K562 (cell line): ENCODE data around the gene MLST8. TPM values are rescaled to one million over a fixed set of nuclear protein-coding genes. Genes with fewer than 3 reads are reported as not detected.

Experiments
- ATAC-seq: fragments of 200-7000 bp; cut with Tn5 transposase; 3 replicates; pipeline ENCODE4 v1.9.1; 2020; ENCODE audit warnings: moderate library complexity
- BruUV-seq: library from RNA; stranded (reverse); fragments of 400-500 nt; replicated peaks from 2 replicates; lab custom pipeline; 2021; lab: Mats Ljungman, UMichigan
- CTCF ChIA-PET: fragments of 300-600 bp; formaldehyde crosslinking; extraction: SDS; loops from one replicate; lab custom pipeline; 2021; ENCODE audit warnings: low intra/inter-chr PET ratio; lab: Yijun Ruan, JAX
- POLR2A ChIA-PET: fragments of 300-600, 350-650 bp; sonication (Branson Sonifier 250); formaldehyde crosslinking; extraction: SDS; loops from one replicate; lab custom pipeline; 2021; ENCODE audit warnings: antibody characterized with exemption, inconsistent platforms; lab: Yijun Ruan, JAX
- DNase-seq, 4 experiments: peaks; one replicate each; pipeline versions ENCODE4 v3.0.0 to v3.0.0-alpha.2; 2011 to 2018; ENCODE audit warnings: low spot score in 3 of 4, mixed read lengths in 3 of 4; ENCODE audit errors: extremely low read depth in 1 of 4
- FAIRE-seq: peaks from 2 replicates; lab custom pipeline; 2011; peaks lifted over from hg19 to GRCh38; lab: Jason Lieb, UNC
- H2AFZ ChIP-seq: 2 replicates; pipeline ENCODE4 v1.6.0; 2011; ENCODE audit warnings: low read depth, low read length, control low read depth, inconsistent platforms
- H3K27ac ChIP-seq: fragments of 200-600 bp; 3 replicates; pipeline ENCODE4 v1.8.0; 2011; ENCODE audit warnings: low read depth, mild to moderate bottlenecking, control low read depth, inconsistent platforms, low read length, moderate library complexity, mixed read lengths; ENCODE audit errors: extremely low read depth
- H3K27me3 ChIP-seq, 2 experiments: fragments of 300-600 bp in 1 of 2; 2 replicates in 1 of 2; 3 replicates in 1 of 2; pipeline versions ENCODE4 v1.6.0 to v1.8.0; 2011; ENCODE audit warnings: inconsistent platforms in 2 of 2, low read length in 2 of 2, mild to moderate bottlenecking in 1 of 2, mixed read lengths in 1 of 2, moderate library complexity in 1 of 2; ENCODE audit not compliant: control insufficient read depth in 2 of 2, insufficient read depth in 2 of 2
- H3K36me3 ChIP-seq: fragments of 300-600 bp; 3 replicates; pipeline ENCODE4 v1.8.0; 2011; ENCODE audit warnings: mild to moderate bottlenecking, low read length, inconsistent platforms; ENCODE audit not compliant: control insufficient read depth, insufficient read depth
- H3K4me1 ChIP-seq, 2 experiments: fragments of 200-600 bp in 1 of 2; replicated peaks in 1 of 2; 2 replicates in 1 of 2; 3 replicates in 1 of 2; pipeline versions ENCODE4 v1.5.1 to v1.8.0; 2011; ENCODE audit warnings: inconsistent platforms in 2 of 2, low read length in 2 of 2, mild to moderate bottlenecking in 1 of 2, mixed read lengths in 1 of 2, moderate library complexity in 1 of 2; ENCODE audit not compliant: control insufficient read depth in 2 of 2, insufficient read depth in 2 of 2
- H3K4me2 ChIP-seq: 2 replicates; pipeline ENCODE4 v1.6.1; 2011; ENCODE audit warnings: low read length, control low read depth, inconsistent platforms, mixed read lengths; ENCODE audit not compliant: insufficient read depth
- H3K4me3 ChIP-seq: fragments of 200-600 bp; sonication (generic), shearing (Covaris generic); 2 replicates; pipeline ENCODE4 v1.5.1; 2016; ENCODE audit warnings: control low read depth, inconsistent platforms
- H3K79me2 ChIP-seq: fragments of 200-600 bp; 3 replicates; pipeline ENCODE4 v1.8.0; 2011; ENCODE audit warnings: low read length, inconsistent platforms; ENCODE audit not compliant: control insufficient read depth, insufficient read depth
- H3K9ac ChIP-seq, 2 experiments: 2 replicates each; pipeline versions ENCODE4 v1.6.0 to v1.6.1; 2011; ENCODE audit warnings: low read depth in 2 of 2, low read length in 2 of 2, control low read depth in 1 of 2, inconsistent platforms in 1 of 2, mild to moderate bottlenecking in 1 of 2, mixed read lengths in 1 of 2; ENCODE audit not compliant: insufficient read depth in 1 of 2
- H3K9me1 ChIP-seq: one replicate; pipeline ENCODE4 v1.6.0; 2011; ENCODE audit warnings: inconsistent platforms, mild to moderate bottlenecking, low read length, moderate library complexity; ENCODE audit not compliant: control insufficient read depth, insufficient read depth
- H3K9me3 ChIP-seq: replicated peaks from 2 replicates; pipeline ENCODE4 v1.5.1; 2011; ENCODE audit warnings: low read depth, low read length, inconsistent platforms; ENCODE audit not compliant: control insufficient read depth, insufficient read depth
- H4K20me1 ChIP-seq: replicated peaks from 2 replicates; pipeline ENCODE4 v1.6.1; 2011; ENCODE audit warnings: low read length, inconsistent platforms, mixed read lengths; ENCODE audit not compliant: control insufficient read depth, insufficient read depth
- ATF6 ChIP-seq: sonication (generic); formaldehyde crosslinking; IDR thresholded peaks from 2 replicates; pipeline ENCODE4 v1.4.0; 2020; ENCODE audit warnings: mild to moderate bottlenecking, missing genetic modification reagents
- BRD4 ChIP-seq: fragments of 200-600 bp; sonication (generic); IDR thresholded peaks from 2 replicates; pipeline ENCODE4 v1.6.1; 2017; ENCODE audit warnings: inconsistent platforms
- HDGF ChIP-seq: fragments of 450-650 bp; IDR thresholded peaks from 2 replicates; pipeline ENCODE4 v1.6.1; 2016
- IRF2 ChIP-seq: sonication (generic); formaldehyde crosslinking; IDR thresholded peaks from 2 replicates; pipeline ENCODE4 v1.8.1; 2022; ENCODE audit warnings: mild to moderate bottlenecking, missing genetic modification reagents
- KAT8 ChIP-seq: fragments of 450-650 bp; IDR thresholded peaks from 2 replicates; pipeline ENCODE4 v1.6.1; 2016; ENCODE audit warnings: low read depth, mild to moderate bottlenecking
- MAX ChIP-seq: sonication (generic); formaldehyde crosslinking; IDR thresholded peaks from 2 replicates; pipeline ENCODE4 v1.9.0; 2022; ENCODE audit warnings: mild to moderate bottlenecking, missing genetic modification reagents
- MECOM ChIP-seq: fragments of 250-450 bp; sonication (Bioruptor Pico); IDR thresholded peaks from 2 replicates; pipeline ENCODE4 v1.8.0; 2022; ENCODE audit warnings: inconsistent platforms
- MTA1 ChIP-seq: fragments of 450-650 bp; IDR thresholded peaks from 2 replicates; pipeline ENCODE4 v1.6.1; 2017; ENCODE audit warnings: borderline replicate concordance
- RBM22 ChIP-seq: fragments of 200-400 bp; formaldehyde crosslinking; IDR thresholded peaks from 2 replicates; pipeline ENCODE4 v1.6.1; 2018; ENCODE audit warnings: low read length, low read depth; ENCODE audit not compliant: poor library complexity, severe bottlenecking
- SETDB1 ChIP-seq: IDR thresholded peaks from one replicate; pipeline ENCODE4 v1.6.1; 2012; ENCODE audit warnings: low read length, control low read depth, inconsistent platforms
- TAF15 ChIP-seq: fragments of 200-400 bp; formaldehyde crosslinking; IDR thresholded peaks from 2 replicates; pipeline ENCODE4 v1.6.1; 2017; ENCODE audit warnings: mild to moderate bottlenecking, low read depth, low read length, moderate library complexity
- ZBTB8A ChIP-seq: fragments of 450-650 bp; IDR thresholded peaks from 2 replicates; pipeline ENCODE4 v1.6.1; 2018; ENCODE audit warnings: mild to moderate bottlenecking, moderate library complexity; ENCODE audit not compliant: partially characterized antibody
- ZBTB9 ChIP-seq: fragments of 450-650 bp; formaldehyde crosslinking; IDR thresholded peaks from 2 replicates; pipeline ENCODE4 v1.4.0; 2020; ENCODE audit warnings: mild to moderate bottlenecking, moderate library complexity
- ZC3H11A ChIP-seq: IDR thresholded peaks from 2 replicates; pipeline ENCODE4 v1.6.1; 2012; ENCODE audit warnings: low read depth, low read length, improper control_type of control experiment
- ZNF655 ChIP-seq: fragments of 250-450 bp; sonication (Bioruptor Pico); IDR thresholded peaks from 2 replicates; pipeline ENCODE4 v1.5.0; 2021
- WGBS: fragments of 100-300 bp; shearing (Covaris generic); methylation state at CpG from one replicate; pipeline ENCODE4 v1.1.6; 2016; ENCODE audit warnings: low coverage, mixed read lengths; ENCODE audit not compliant: insufficient coverage; ENCODE audit errors: missing lambda C conversion rate; 5-methylcytosine and 5-hydroxymethylcytosine counted together
- in situ Hi-C: fragments of 300-500 bp; cut with MboI; formaldehyde crosslinking; loops from 4 replicates; pipeline ENCODE4 v1.15.0; 2018; ENCODE audit warnings: inconsistent platforms, mixed read lengths
- intact Hi-C: fragments of 100-400 bp; cut with micrococcal nuclease; formaldehyde crosslinking; loops from 2 replicates; pipeline ENCODE4 v1.14.2; 2022
- polyA plus RNA-seq, 8 experiments: library from polyadenylated mRNA; depleted of rRNA in 4 of 8; stranded (reverse) in 5 of 8; unstranded in 3 of 8; fragments of >200 nt; fragmentation: Nextera tagmentation in 2 of 8; fragmentation: Illumina TruSeq in 1 of 8; extraction: Ambion mirVana in 2 of 8; extraction: Trizol in 1 of 8; gene quantifications; 2 replicates each; pipeline versions ENCODE4 v1.2.1 to v1.2.3, GENCODE V29; 2011 to 2014; ENCODE audit warnings: inconsistent platforms in 1 of 8, missing spikeins in 1 of 8
- total RNA-seq, 7 experiments: library from RNA; depleted of rRNA in 6 of 7; stranded (reverse); fragments of >200 nt in 6 of 7; fragmentation: Illumina TruSeq in 2 of 7; extraction: Trizol in 2 of 7; gene quantifications; 2 replicates each; pipeline versions ENCODE4 v1.2.1 to v1.2.3, GENCODE V29; 2011 to 2021; ENCODE audit warnings: low replicate concordance in 1 of 7

Gene MLST8
- total and polyA plus RNA-seq, 9 of the 15 experiments (the other 6 are each of a cell fraction or from before 2014, with no cell fraction given): 1.5 to 116 (median 43.3) TPM

- Histone ChIP-seq H3K36me3 (peaks cover 67% of the 10 kb centered on the region), H3K9me3 (peaks cover 3% of the 10 kb centered on the region; the same call in 1 of the 2 replicates), H3K9ac (no peak overlapping the region), H3K9me1 (no peaks in the 10 kb centered on the region), H3K27ac (no peak overlapping the region), H4K20me1 (no peaks in the 10 kb centered on the region), H2AFZ (no peak overlapping the region), H3K27me3 (no peaks in the 10 kb centered on the region), H3K79me2 (peaks cover 27% of the 10 kb centered on the region), H3K4me3 (no peak overlapping the region), H3K4me2 (no peak overlapping the region), H3K4me1 (peaks cover 0 to 47% of the 10 kb centered on the region in 2 experiments; a peak in 2 of 5 replicates)
- DNase-seq (no peak), FAIRE-seq (no peak), ATAC-seq (no peak)
- in situ Hi-C loops: no loop called here
- BruUV-seq: no TSS peak
- TF ChIP-seq ZBTB8A: no peak
- no peak for TF ChIP-seq MECOM
- TF ChIP-seq ZBTB9 (CRISPR knock-in tag): no peak
- no peak for TF ChIP-seq MAX (CRISPR knock-in tag)
- TF ChIP-seq ZNF655 (CRISPR knock-in tag): no peak
- no peak for TF ChIP-seq ZC3H11A
- TF ChIP-seq ATF6: no peak
- no peak for TF ChIP-seq RBM22
- no peak for TF ChIP-seq MTA1
- no peak for TF ChIP-seq KAT8
- TF ChIP-seq IRF2 (CRISPR knock-in tag): no peak
- no peak for TF ChIP-seq BRD4
- TF ChIP-seq HDGF: no peak
- no peak for TF ChIP-seq SETDB1
- no peak for TF ChIP-seq TAF15
- intact Hi-C loops: no loop called here
- WGBS: 91% methylated on average over 17 of the region's 18 CpGs
- ChIA-PET CTCF (no interaction called here), POLR2A (interaction anchor here (0.6 to 4.8 kb wide), 3 partner anchors 11 to 28 kb away, joined by 4 to 46 read pairs (median 7); partner anchors contain the start of gene TRAF7)
Observed at GRCh38 chr16:2167068-2167638, 38.1 kb upstream of the MLST8 start.
